Endothelial cell of umbilical vein (primary cell): ENCODE data around the gene TRAPPC6A.
A peak's percentile ranks its signal among the peaks of the same experiment; 100 is the strongest.

Experiments used
- EZH2 ChIP-seq: IDR thresholded peaks from 2 replicates; pipeline ENCODE4 v1.6.1; 2012; ENCODE audit warnings: borderline replicate concordance, low read depth, mild to moderate bottlenecking, moderate library complexity, low read length, inconsistent platforms; ENCODE audit not compliant: severe bottlenecking
- FOS ChIP-seq: IDR thresholded peaks from 2 replicates; pipeline ENCODE4 v1.6.1; 2011; ENCODE audit warnings: mild to moderate bottlenecking, low read length, moderate library complexity, borderline replicate concordance; ENCODE audit not compliant: insufficient read depth
- JUN ChIP-seq: IDR thresholded peaks from 2 replicates; pipeline ENCODE4 v1.6.1; 2011; ENCODE audit warnings: borderline replicate concordance, low read depth; ENCODE audit not compliant: insufficient read length, insufficient read depth
- MYC ChIP-seq: IDR thresholded peaks from one replicate; pipeline ENCODE4 v1.6.1; 2011; ENCODE audit warnings: mild to moderate bottlenecking, low read depth, low read length
- POLR2A ChIP-seq: IDR thresholded peaks from 2 replicates; pipeline ENCODE4 v1.6.1; 2012; ENCODE audit warnings: low read depth, mild to moderate bottlenecking, control low read depth, low read length
- POLR2AphosphoS5 ChIP-seq: IDR thresholded peaks from 2 replicates; pipeline ENCODE4 v1.6.1; 2012; ENCODE audit warnings: low read depth, mild to moderate bottlenecking, control low read depth, low read length, moderate library complexity; ENCODE audit not compliant: insufficient read depth
- TF ChIP-seq, protein P1 (sequence below), 2 donors: IDR thresholded peaks; 1 replicate in 1 of 2; 2 replicates in 1 of 2; pipeline ENCODE4 v1.5.1; 2011; ENCODE audit warnings: low read length in 2 of 2, mild to moderate bottlenecking in 2 of 2, moderate library complexity in 2 of 2, control low read depth in 1 of 2, inconsistent platforms in 1 of 2, low read depth in 1 of 2; ENCODE audit not compliant: insufficient read depth in 1 of 2; ENCODE audit errors: extremely low read depth in 1 of 2
- TF ChIP-seq, protein P2 (sequence below): IDR thresholded peaks from 2 replicates; pipeline ENCODE4 v1.6.1; 2011; ENCODE audit not compliant: insufficient read depth, insufficient read length

DNA sequence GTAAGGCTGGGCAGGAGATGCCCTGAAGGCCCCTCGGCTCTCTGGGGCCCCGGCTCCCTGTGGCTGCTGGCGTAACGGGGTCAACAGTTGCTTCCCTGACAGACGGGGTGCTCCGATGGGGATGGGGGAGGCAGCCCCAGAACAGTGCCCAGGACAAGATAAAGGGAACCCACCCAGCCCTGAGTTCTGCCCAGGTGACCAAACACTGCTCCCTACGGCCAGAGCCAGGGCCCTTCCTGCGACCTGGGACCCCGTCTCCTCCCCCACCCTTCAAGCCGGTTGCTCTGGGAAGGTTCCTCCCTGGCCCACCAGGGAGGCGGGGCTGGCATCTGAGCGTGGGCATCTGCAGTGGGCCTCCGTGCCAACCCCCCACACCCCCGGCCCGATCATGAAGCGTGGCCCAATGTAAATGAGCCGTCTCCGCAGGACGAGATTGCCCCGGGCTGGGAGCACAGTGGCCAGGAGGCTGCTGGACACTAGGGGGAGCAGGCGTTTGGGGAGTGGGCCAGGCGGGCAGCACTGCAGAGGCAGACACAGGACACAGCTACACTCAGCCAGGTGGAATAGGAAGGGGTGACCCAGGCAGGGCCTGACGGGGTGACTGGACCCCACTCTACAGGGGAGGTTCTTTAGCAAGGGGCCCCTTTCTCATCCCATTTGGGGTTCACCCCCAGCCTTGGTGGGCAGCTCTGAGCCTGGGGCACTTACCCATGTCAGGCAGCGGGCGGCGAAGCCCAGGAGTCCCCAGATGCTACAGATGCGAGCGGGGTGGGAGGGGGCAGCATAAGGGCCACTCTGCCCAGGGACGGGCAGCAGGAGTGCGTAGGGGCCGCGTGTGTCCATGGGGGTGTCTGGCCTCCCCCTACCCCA is 16.1 kb downstream of the TRAPPC6A start:
- TF ChIP-seq, protein P1, sequence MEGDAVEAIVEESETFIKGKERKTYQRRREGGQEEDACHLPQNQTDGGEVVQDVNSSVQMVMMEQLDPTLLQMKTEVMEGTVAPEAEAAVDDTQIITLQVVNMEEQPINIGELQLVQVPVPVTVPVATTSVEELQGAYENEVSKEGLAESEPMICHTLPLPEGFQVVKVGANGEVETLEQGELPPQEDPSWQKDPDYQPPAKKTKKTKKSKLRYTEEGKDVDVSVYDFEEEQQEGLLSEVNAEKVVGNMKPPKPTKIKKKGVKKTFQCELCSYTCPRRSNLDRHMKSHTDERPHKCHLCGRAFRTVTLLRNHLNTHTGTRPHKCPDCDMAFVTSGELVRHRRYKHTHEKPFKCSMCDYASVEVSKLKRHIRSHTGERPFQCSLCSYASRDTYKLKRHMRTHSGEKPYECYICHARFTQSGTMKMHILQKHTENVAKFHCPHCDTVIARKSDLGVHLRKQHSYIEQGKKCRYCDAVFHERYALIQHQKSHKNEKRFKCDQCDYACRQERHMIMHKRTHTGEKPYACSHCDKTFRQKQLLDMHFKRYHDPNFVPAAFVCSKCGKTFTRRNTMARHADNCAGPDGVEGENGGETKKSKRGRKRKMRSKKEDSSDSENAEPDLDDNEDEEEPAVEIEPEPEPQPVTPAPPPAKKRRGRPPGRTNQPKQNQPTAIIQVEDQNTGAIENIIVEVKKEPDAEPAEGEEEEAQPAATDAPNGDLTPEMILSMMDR (IDR thresholded peaks at IDR 0.05; ENCODE audit: extremely low read depth in 1 of 2, insufficient read depth in 1 of 2, low read depth in 1 of 2, low read length in 2 of 2): peak; percentile 61 to 90
- TF ChIP-seq POLR2A: no peak
- TF ChIP-seq POLR2AphosphoS5: no peak
- TF ChIP-seq EZH2: no peak
- TF ChIP-seq, protein P2, sequence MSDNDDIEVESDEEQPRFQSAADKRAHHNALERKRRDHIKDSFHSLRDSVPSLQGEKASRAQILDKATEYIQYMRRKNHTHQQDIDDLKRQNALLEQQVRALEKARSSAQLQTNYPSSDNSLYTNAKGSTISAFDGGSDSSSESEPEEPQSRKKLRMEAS: no peak
- TF ChIP-seq JUN: no peak
- TF ChIP-seq FOS: no peak
- no peak for TF ChIP-seq MYC
